AG10803 (cell line): ENCODE measurements around the gene GOLT1A.
A peak's percentile ranks its signal among the peaks of the same experiment; 100 is the strongest.

Experiments
- DNase-seq: peaks from one replicate; pipeline ENCODE4 v3.0.0; 2010; ENCODE audit warnings: low read depth
- H3K4me3 ChIP-seq: 2 replicates; pipeline ENCODE4 v1.5.1; 2011; ENCODE audit warnings: mild to moderate bottlenecking, low read length, control low read depth
- CTCF ChIP-seq: conservative IDR thresholded peaks from 2 replicates; pipeline ENCODE4 v1.5.1; 2011; ENCODE audit warnings: mild to moderate bottlenecking, low read length, control low read depth, inconsistent platforms

Gene GOLT1A

GRCh38 chr1:204177133-204177532 lies 36.7 kb downstream of the GOLT1A start:
- no peak for DNase-seq
- no peak for TF ChIP-seq CTCF
- H3K4me3 ChIP-seq, result no peak overlapping the region

GRCh38 chr1:204176049-204176448 lies 37.7 kb downstream of the GOLT1A start:
- no peak for TF ChIP-seq CTCF
- H3K4me3 ChIP-seq, result no peak overlapping the region

GRCh38 chr1:204174958-204175357 lies 38.8 kb downstream of the GOLT1A start:
- DNase-seq, result no peak
- TF ChIP-seq CTCF, result no peak
- H3K4me3 ChIP-seq, result no peak overlapping the region

More at GRCh38 chr1:204176049-204176448, 37.7 kb downstream of the GOLT1A start:
- DNase-seq, result no peak

- TF ChIP-seq CTCF, result no peak
- DNase-seq, result no peak
- H3K4me3 ChIP-seq, result no peak overlapping the region
Observed at GRCh38 chr1:204172404-204173029, 41.3 kb downstream of the GOLT1A start.

GRCh38 chr1:204171751-204172178 lies 42.0 kb downstream of the GOLT1A start:
- no peak for TF ChIP-seq CTCF
- DNase-seq, result peak; percentile 68
- H3K4me3 ChIP-seq, result no peak overlapping the region

GRCh38 chr1:204170494-204171155 lies 43.2 kb downstream of the GOLT1A start:
- no peak for TF ChIP-seq CTCF
- DNase-seq, result no peak
- H3K4me3 ChIP-seq, result no peak overlapping the region

GRCh38 chr1:204169858-204170257 lies 43.9 kb downstream of the GOLT1A start:
- H3K4me3 ChIP-seq, result no peak overlapping the region
- no peak for DNase-seq
- no peak for TF ChIP-seq CTCF
